Measurements from ENCODE around the gene PDGFA. TPM values are rescaled to one million over a fixed set of nuclear protein-coding genes. Genes with fewer than 3 reads are reported as not detected.

The PDGFA gene
- total and polyA plus RNA-seq, 4 donors = 21.8 to 40.6 (median 25.6) TPM

DNA sequence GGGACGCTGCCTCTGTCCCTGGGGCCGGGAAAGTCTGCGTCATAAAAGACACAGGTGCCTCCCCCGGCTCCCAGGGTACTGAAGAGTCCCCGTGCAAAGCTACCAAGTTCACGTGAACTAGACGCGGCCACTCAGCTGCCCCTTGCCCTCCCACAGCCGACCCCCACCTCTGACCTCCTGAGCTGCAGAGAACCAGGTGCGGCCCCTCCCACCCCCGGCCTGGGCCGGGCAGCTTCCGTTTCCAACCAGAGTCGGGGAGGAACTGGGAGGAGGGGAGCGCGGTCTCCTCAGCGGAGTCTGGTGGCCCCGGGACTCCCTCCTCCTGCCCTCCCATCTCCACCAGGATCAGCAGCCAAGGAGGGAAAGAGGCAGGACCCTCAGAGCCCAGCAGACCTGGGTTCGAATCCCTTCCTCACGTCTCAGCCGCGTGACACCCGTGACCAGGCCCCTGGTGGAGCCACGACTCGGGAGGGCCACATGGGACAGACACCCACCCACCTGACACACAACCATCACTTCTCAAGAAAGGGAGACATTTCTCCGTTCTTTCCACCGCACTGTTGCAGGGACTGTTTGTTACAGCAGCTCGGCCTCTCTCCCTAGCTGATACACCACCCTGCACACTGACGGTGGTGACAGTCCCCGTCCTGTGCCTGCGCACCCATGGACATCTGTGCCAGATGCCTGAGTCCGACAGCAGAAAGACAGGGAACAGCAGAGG is 37.4 kb upstream of the PDGFA start:
- H3K9me3 ChIP-seq (ENCODE audit: control insufficient read depth in 4 of 4, insufficient read depth in 3 of 4, low read length in 3 of 4) = no peaks in the 10 kb centered on the region
- no peak for ATAC-seq (ENCODE audit: insufficient read depth, low FRiP score)
- no peaks in the 10 kb centered on the region for H3K36me3 ChIP-seq (ENCODE audit: control insufficient read depth in 4 of 4, insufficient read depth in 4 of 4, low read length in 4 of 4)
- TF ChIP-seq, protein P1, sequence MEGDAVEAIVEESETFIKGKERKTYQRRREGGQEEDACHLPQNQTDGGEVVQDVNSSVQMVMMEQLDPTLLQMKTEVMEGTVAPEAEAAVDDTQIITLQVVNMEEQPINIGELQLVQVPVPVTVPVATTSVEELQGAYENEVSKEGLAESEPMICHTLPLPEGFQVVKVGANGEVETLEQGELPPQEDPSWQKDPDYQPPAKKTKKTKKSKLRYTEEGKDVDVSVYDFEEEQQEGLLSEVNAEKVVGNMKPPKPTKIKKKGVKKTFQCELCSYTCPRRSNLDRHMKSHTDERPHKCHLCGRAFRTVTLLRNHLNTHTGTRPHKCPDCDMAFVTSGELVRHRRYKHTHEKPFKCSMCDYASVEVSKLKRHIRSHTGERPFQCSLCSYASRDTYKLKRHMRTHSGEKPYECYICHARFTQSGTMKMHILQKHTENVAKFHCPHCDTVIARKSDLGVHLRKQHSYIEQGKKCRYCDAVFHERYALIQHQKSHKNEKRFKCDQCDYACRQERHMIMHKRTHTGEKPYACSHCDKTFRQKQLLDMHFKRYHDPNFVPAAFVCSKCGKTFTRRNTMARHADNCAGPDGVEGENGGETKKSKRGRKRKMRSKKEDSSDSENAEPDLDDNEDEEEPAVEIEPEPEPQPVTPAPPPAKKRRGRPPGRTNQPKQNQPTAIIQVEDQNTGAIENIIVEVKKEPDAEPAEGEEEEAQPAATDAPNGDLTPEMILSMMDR (IDR thresholded peaks at IDR 0.05; ENCODE audit: control extremely low read depth, extremely low read depth) = no peak
- no peak overlapping the region for H3K9ac ChIP-seq (ENCODE audit: insufficient read depth in 1 of 2, low read length in 2 of 2)
- no peak overlapping the region for H3K27ac ChIP-seq (ENCODE audit: low read depth in 1 of 2, low read length in 1 of 2)
- no peaks in the 10 kb centered on the region for H3K27me3 ChIP-seq (ENCODE audit: control insufficient read depth in 3 of 3, insufficient read depth in 3 of 3, low read length in 2 of 3)
- WGBS, 2 donors = 95% methylated on average over 32 of the region's 32 CpGs
- no peak for DNase-seq
- peaks cover 0 to 18% (median 2%) of the 10 kb centered on the region in 5 donors for H3K4me1 ChIP-seq (ENCODE audit: control insufficient read depth in 5 of 5, insufficient read depth in 5 of 5, low read length in 5 of 5)
- H3K4me3 ChIP-seq = no peak overlapping the region

DNA sequence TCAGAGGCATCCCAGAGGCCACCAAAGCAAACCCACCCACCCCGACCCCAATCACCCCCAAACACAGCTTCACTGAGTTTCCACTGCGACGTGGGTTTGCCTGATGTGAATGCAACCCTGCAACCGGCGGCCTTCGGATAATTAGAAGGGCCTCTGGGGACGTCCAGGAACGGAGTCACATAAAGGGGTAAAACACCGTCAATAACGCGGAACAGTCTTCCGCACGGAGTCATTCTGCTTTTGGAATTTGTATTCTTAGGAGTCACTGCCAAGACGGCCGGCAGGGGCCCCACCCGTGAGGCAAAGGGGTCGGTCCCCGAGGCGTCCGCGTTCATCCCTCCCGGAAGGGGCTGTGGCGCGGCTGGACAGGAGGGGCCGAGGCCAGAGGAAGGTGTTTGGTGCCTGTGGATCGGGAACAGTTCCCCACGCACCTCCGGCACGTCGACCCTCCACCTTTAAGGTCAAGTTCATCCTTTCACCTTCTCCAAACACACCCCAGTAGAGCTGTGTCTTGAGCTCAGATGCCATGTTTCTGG is 36.7 kb upstream of the PDGFA start:
- WGBS, 2 donors = 86 to 91% methylated on average over 30 of the region's 30 CpGs
- DNase-seq (no peak), ATAC-seq (ENCODE audit: insufficient read depth, low FRiP score) (no peak)
- TF ChIP-seq, protein P1 (IDR thresholded peaks at IDR 0.05; ENCODE audit: control extremely low read depth, extremely low read depth) = no peak
- Histone ChIP-seq H3K4me1 (ENCODE audit: control insufficient read depth in 5 of 5, insufficient read depth in 5 of 5, low read length in 5 of 5) (peaks cover 0 to 18% (median 0%) of the 10 kb centered on the region in 5 donors), H3K27ac (ENCODE audit: low read depth in 1 of 2, low read length in 1 of 2) (no peak overlapping the region), H3K9me3 (ENCODE audit: control insufficient read depth in 4 of 4, insufficient read depth in 3 of 4, low read length in 3 of 4) (no peaks in the 10 kb centered on the region), H3K4me3 (no peak overlapping the region), H3K9ac (ENCODE audit: insufficient read depth in 1 of 2, low read length in 2 of 2) (no peak overlapping the region), H3K36me3 (ENCODE audit: control insufficient read depth in 4 of 4, insufficient read depth in 4 of 4, low read length in 4 of 4) (no peaks in the 10 kb centered on the region), H3K27me3 (ENCODE audit: control insufficient read depth in 3 of 3, insufficient read depth in 3 of 3, low read length in 2 of 3) (no peaks in the 10 kb centered on the region)

DNA sequence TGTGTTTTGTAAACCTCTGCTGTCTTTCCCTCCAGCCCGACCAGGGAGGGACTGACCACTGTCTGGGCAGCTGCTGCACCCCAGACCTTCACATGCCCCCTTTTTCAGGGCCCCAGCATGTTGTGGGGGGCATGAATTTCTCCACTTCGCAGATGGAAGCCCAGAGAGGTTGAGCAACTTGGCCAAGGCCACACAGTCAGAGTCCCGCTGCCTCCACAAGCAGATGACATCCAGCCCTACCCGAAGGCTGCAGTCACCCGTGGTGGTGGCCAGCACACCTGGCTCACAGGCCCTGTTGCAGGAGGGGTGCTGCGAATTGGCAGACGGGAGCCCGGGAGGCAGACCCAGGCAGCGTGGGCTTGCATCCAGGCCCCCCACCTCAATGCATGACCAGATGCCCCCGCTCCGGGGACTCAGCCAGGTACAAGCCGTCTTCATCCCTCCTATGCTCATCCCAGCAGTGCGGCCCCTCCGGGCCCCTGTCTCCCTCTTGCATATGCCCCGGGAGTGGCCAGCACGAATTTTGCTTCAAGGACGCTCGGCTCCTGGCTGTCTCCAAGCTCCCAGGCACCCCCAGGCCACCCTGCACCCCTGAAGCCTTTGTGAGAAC is 36.0 kb upstream of the PDGFA start:
- DNase-seq (no peak), ATAC-seq (ENCODE audit: insufficient read depth, low FRiP score) (no peak)
- Histone ChIP-seq H3K4me3 (no peak overlapping the region), H3K9me3 (ENCODE audit: control insufficient read depth in 4 of 4, insufficient read depth in 3 of 4, low read length in 3 of 4) (no peaks in the 10 kb centered on the region), H3K27ac (ENCODE audit: low read depth in 1 of 2, low read length in 1 of 2) (no peak overlapping the region), H3K4me1 (ENCODE audit: control insufficient read depth in 5 of 5, insufficient read depth in 5 of 5, low read length in 5 of 5) (peaks cover 0 to 14% (median 0%) of the 10 kb centered on the region in 5 donors), H3K27me3 (ENCODE audit: control insufficient read depth in 3 of 3, insufficient read depth in 3 of 3, low read length in 2 of 3) (no peaks in the 10 kb centered on the region), H3K36me3 (ENCODE audit: control insufficient read depth in 4 of 4, insufficient read depth in 4 of 4, low read length in 4 of 4) (no peaks in the 10 kb centered on the region), H3K9ac (ENCODE audit: insufficient read depth in 1 of 2, low read length in 2 of 2) (no peak overlapping the region)
- TF ChIP-seq, protein P1 (IDR thresholded peaks at IDR 0.05; ENCODE audit: control extremely low read depth, extremely low read depth) = no peak
- 95% methylated on average over 17 to 18 of the region's 18 CpGs for WGBS, 2 donors
